ENCODE measurements around the gene ARFGAP1.

Gene ARFGAP1

DNA sequence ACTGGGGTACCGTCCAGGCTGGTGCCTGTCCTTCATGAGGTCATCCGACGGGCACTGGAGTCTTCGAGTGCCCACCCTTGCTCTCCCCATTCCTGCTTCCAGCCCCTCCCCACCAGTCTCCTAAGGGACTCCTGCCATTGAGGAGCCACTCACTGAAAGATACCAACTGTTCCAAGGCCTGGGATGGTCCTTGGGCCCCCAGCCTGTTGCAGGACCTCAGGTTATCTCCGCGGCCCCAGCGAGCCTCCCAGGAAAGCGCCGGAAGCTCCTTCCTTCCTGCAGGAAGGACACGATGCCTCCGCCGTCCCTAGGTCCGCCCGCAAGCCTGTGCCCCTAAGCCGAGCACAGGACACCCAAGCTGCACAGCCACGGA is 19.6 kb upstream of the ARFGAP1 start:
- Histone ChIP-seq H3K4me3 (ENCODE audit: low read length) (peak overlapping the region; percentile 11; the same call in 1 of the 2 replicates), H3K4me1 (ENCODE audit: control insufficient read depth, insufficient read depth, low read length) (no peaks in the 10 kb centered on the region), H3K9me3 (ENCODE audit: control insufficient read depth, insufficient read depth, low read length) (no peaks in the 10 kb centered on the region), H3K27ac (ENCODE audit: low read length) (no peak overlapping the region), H3K36me3 (ENCODE audit: control insufficient read depth, insufficient read depth, low read length) (no peaks in the 10 kb centered on the region), H3K27me3 (ENCODE audit: control insufficient read depth, insufficient read depth, low read length) (peaks cover 2% of the 10 kb centered on the region; the same call in 1 of the 2 replicates)
- no peak for DNase-seq (ENCODE audit: low read depth, low spot score)
- no CpG with 5 or more reads among the region's 16 CpGs for WGBS (ENCODE audit: insufficient coverage, insufficient read length)

DNA sequence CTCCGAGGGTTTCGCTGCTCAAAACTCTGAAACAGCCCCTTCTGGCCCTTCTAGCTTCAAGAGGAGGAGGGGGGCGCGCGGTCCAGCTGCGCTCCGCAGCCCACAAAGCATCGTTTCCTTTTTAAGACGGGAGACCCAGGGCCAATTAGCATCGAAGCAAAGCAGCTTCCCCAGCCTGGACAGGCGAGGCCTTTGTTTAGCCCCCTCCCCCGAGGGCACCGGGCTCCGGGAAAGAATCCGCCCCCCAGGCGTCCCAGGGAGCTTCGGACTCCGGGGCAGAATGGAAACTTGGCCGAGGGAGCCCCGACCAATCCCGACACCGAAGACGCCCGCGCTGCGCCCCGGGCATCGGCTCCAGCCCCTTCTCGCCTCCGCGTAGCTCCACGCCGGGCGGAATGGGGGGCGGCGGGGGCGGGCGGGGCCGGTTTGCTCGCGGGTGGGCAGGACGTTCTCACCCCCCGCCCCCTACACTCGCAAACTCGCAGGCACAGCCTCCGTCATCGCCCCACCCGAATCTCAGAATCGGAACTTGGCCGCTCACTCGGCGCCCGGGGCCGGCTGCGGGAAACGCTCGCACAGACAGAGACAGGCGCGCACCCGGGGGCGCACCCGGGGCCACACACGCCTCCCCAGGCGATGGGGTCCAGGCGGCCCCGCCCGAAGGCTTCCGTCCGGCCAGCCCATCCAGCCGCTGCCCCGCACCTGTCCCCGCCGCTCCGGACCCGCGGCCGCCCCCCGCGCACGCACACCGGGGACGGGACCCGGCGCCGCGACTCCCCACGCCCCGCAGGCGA is 19.0 kb upstream of the ARFGAP1 start:
- H3K27ac ChIP-seq (ENCODE audit: low read length): no peak overlapping the region
- WGBS (ENCODE audit: insufficient coverage, insufficient read length): no CpG with 5 or more reads among the region's 89 CpGs
- DNase-seq (ENCODE audit: low read depth, low spot score): no peak
- H3K4me1 ChIP-seq (ENCODE audit: control insufficient read depth, insufficient read depth, low read length): no peaks in the 10 kb centered on the region
- H3K36me3 ChIP-seq (ENCODE audit: control insufficient read depth, insufficient read depth, low read length): no peaks in the 10 kb centered on the region
- no peaks in the 10 kb centered on the region for H3K9me3 ChIP-seq (ENCODE audit: control insufficient read depth, insufficient read depth, low read length)
- peak overlapping the region; percentile 28; the same call in 1 of the 2 replicates for H3K4me3 ChIP-seq (ENCODE audit: low read length)
- peaks cover 2% of the 10 kb centered on the region; the same call in 1 of the 2 replicates for H3K27me3 ChIP-seq (ENCODE audit: control insufficient read depth, insufficient read depth, low read length)

DNA sequence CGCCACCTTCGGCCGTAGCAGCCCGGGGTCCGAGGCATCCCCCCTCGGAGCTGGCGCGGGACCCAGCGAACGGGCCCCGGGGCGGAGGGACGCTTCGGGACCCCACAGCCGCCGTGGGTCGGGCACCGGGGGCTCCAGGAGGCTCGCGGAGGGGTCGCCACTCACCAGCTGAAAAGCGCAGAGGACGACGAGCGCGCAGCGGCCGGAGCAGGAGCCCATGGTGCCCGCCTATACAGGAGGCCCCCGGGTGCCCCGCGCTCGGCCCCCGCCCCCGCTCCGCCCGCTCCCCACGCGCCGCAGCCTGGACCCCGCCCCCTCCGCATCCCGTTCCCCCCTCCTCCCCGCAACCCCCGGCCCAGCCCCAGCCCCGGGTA is 18.4 kb upstream of the ARFGAP1 start, which contains the start of gene NKAIN4:
Gene NKAIN4, minus strand, starts transcription at position 232 of the 374 bp plus-strand sequence. Its CDS starts 13 bp downstream, at position 219.
- H3K9me3 ChIP-seq (ENCODE audit: control insufficient read depth, insufficient read depth, low read length): no peaks in the 10 kb centered on the region
- WGBS (ENCODE audit: insufficient coverage, insufficient read length): no CpG with 5 or more reads among the region's 46 CpGs
- H3K27ac ChIP-seq (ENCODE audit: low read length): no peak within 1 kb of the TSS
- no peaks in the 10 kb centered on the region for H3K36me3 ChIP-seq (ENCODE audit: control insufficient read depth, insufficient read depth, low read length)
- DNase-seq (ENCODE audit: low read depth, low spot score): no peak
- peak within 1 kb of the TSS; percentile 28; the same call in 1 of the 2 replicates for H3K4me3 ChIP-seq (ENCODE audit: low read length)
- H3K4me1 ChIP-seq (ENCODE audit: control insufficient read depth, insufficient read depth, low read length): no peaks in the 10 kb centered on the region
- peaks cover 2% of the 10 kb centered on the region; the same call in 1 of the 2 replicates for H3K27me3 ChIP-seq (ENCODE audit: control insufficient read depth, insufficient read depth, low read length)

DNA sequence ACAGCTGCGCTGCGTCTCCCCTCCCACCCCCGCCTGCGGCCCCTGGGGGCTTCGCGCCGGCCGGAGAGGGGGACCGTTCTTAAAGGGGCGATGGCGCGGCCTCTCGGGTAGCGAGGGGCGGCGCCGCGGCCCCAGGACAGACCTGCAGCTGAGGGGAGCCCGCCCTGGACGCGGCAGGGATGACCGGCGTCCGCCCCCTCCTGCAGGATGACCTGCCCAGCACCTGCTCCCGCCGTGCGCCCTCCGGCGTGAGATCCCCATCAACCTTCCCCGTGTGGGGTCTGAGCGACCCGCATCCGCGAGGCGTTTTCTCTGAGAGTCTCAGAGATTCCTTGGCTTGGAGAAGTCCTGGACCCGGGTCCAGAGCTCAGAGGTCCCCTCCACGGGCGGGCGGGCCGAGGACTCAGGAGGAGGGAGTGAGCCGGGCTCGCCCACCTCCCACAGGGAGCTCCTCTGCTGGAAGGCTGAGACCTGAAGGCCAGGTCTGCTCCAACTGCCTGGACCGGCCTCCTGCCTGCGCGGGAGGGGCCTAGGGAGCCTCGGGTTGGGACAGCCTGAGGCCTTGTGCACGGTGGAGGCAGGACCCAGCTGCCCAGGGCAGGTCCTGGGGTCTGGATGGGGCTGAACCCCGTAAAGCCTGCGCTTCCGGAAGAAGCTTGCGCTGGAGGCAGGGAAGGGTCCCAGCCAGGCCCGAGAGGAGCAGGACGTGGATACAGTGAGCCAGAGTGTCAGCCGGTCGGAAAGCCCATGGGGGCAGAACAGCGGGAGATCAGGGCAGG is 17.8 kb upstream of the ARFGAP1 start:
- no peaks in the 10 kb centered on the region for H3K36me3 ChIP-seq (ENCODE audit: control insufficient read depth, insufficient read depth, low read length)
- DNase-seq (ENCODE audit: low read depth, low spot score): no peak
- no peak overlapping the region for H3K27ac ChIP-seq (ENCODE audit: low read length)
- H3K4me1 ChIP-seq (ENCODE audit: control insufficient read depth, insufficient read depth, low read length): no peaks in the 10 kb centered on the region
- peaks cover 2% of the 10 kb centered on the region; the same call in 1 of the 2 replicates for H3K27me3 ChIP-seq (ENCODE audit: control insufficient read depth, insufficient read depth, low read length)
- H3K4me3 ChIP-seq (ENCODE audit: low read length): peak overlapping the region; percentile 28; the same call in 1 of the 2 replicates
- WGBS (ENCODE audit: insufficient coverage, insufficient read length): no CpG with 5 or more reads among the region's 56 CpGs
- no peaks in the 10 kb centered on the region for H3K9me3 ChIP-seq (ENCODE audit: control insufficient read depth, insufficient read depth, low read length)

DNA sequence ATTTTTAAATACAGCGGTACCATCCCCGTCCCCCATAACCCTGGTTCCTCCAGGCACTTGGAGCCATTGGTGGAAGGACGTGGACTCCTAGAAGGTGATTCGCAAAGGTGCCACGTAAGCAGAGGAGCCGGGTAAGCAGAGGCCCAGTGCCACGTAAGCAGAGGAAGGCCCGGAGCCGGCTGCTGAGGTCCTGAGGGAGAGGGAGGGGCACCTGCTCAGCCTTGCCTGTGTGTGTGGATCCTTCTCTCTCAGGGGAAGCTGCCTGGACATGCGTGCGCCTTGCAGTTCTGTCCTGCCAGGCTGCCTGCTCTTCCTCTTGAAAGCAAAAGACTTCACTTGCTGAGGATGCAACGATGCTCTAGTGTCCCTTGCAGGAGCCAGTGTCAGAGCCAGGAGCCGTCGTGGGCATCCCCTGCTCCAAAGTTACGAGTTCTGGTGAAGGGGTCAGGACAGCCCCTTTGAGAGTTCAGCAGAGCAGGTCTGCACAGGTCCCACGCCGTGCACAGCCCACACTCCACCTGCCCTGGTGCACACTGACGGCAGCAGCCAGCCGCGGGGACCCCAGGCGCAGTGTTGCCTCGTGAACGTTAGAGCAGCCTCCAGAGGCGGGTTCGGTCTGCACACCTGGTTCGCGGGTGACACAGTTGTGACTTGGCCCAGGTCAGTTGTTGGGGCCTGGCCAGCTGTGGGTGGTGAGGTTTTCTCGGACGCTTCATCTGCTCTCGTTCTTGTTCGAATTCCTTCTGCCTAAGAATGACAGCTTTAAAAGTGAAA is 16.5 kb upstream of the ARFGAP1 start:
- H3K27ac ChIP-seq (ENCODE audit: low read length): no peak overlapping the region

DNA sequence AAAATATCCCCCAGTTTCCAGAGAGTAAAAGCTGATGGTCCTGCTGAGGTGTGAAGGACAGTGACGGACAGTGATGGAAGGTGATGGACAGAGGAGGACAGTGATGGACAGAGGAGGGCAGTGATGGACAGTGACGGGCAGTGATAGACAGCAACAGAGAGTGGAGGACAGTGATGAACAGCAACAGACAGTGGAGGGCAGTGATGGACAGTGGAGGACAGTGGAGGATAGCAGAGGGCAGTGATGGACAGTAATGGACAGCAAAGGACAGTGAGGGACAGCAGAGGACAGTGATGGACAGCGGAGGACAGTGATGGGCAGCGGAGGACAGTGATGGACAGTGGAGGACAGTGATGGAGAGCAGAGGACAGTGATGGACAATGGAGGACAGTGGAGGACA is 15.7 kb upstream of the ARFGAP1 start:
- DNase-seq (ENCODE audit: low read depth, low spot score): no peak
- no CpG with 5 or more reads among the region's 4 CpGs for WGBS (ENCODE audit: insufficient coverage, insufficient read length)
- Histone ChIP-seq H3K27me3 (ENCODE audit: control insufficient read depth, insufficient read depth, low read length) (peaks cover 2% of the 10 kb centered on the region; the same call in 1 of the 2 replicates), H3K27ac (ENCODE audit: low read length) (no peak overlapping the region), H3K36me3 (ENCODE audit: control insufficient read depth, insufficient read depth, low read length) (peaks cover 3% of the 10 kb centered on the region; the same call in 1 of the 2 replicates), H3K4me3 (ENCODE audit: low read length) (no peak overlapping the region), H3K4me1 (ENCODE audit: control insufficient read depth, insufficient read depth, low read length) (no peaks in the 10 kb centered on the region), H3K9me3 (ENCODE audit: control insufficient read depth, insufficient read depth, low read length) (no peaks in the 10 kb centered on the region)

More for the DNA sequence above, 16.5 kb upstream of the ARFGAP1 start:
- Histone ChIP-seq H3K27me3 (ENCODE audit: control insufficient read depth, insufficient read depth, low read length) (peaks cover 2% of the 10 kb centered on the region; the same call in 1 of the 2 replicates), H3K4me3 (ENCODE audit: low read length) (no peak overlapping the region), H3K36me3 (ENCODE audit: control insufficient read depth, insufficient read depth, low read length) (peaks cover 3% of the 10 kb centered on the region; the same call in 1 of the 2 replicates), H3K9me3 (ENCODE audit: control insufficient read depth, insufficient read depth, low read length) (no peaks in the 10 kb centered on the region), H3K4me1 (ENCODE audit: control insufficient read depth, insufficient read depth, low read length) (no peaks in the 10 kb centered on the region)
- no peak for DNase-seq (ENCODE audit: low read depth, low spot score)
- WGBS (ENCODE audit: insufficient coverage, insufficient read length): no CpG with 5 or more reads among the region's 31 CpGs

DNA sequence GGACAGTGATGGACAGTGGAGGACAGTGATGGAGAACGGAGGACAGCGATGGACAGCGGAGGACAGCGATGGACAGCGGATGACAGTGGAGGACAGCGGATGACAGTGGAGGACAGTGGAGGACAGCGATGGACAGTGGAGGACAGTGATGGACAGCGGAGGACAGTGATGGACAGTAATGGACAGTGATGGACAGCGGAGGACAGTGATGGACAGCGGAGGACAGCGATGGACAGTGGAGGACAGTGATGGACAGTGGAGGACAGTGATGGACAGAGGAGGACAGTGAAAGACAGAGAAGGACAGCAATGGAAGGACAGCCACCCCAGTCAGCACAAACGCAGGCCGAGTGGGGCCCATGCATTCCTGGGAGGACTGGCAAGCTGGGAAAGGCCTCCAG is 15.0 kb upstream of the ARFGAP1 start:
- no peak overlapping the region for H3K27ac ChIP-seq (ENCODE audit: low read length)
- H3K36me3 ChIP-seq (ENCODE audit: control insufficient read depth, insufficient read depth, low read length): peaks cover 3% of the 10 kb centered on the region; the same call in 1 of the 2 replicates
- no peak overlapping the region for H3K4me3 ChIP-seq (ENCODE audit: low read length)
- WGBS (ENCODE audit: insufficient coverage, insufficient read length): no CpG with 5 or more reads among the region's 13 CpGs
- DNase-seq (ENCODE audit: low read depth, low spot score): no peak
- no peaks in the 10 kb centered on the region for H3K9me3 ChIP-seq (ENCODE audit: control insufficient read depth, insufficient read depth, low read length)
- no peaks in the 10 kb centered on the region; the same call in 1 of the 2 replicates for H3K4me1 ChIP-seq (ENCODE audit: control insufficient read depth, insufficient read depth, low read length)
- peaks cover 2% of the 10 kb centered on the region; the same call in 1 of the 2 replicates for H3K27me3 ChIP-seq (ENCODE audit: control insufficient read depth, insufficient read depth, low read length)

DNA sequence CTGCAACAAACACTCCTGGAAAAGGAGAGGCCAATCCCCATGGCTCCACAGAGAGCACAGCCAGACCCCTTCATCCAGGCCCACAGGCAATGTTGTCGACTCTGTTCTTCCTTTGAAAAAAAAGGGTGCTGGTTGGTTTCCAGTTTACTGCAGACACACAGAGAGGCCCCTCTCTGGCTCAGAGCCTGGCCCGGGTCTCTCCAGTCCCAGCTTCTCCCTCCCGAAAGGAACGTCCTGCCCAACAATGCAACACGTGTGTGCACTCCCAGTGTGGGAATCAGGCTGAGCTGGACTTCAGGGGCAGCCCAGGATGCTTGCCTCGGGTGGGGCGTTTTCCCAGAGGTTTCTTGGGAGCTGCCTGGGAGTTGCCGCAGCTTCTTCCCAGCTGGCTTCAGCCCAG is 13.8 kb upstream of the ARFGAP1 start:
- no peak for DNase-seq (ENCODE audit: low read depth, low spot score)
- Histone ChIP-seq H3K4me1 (ENCODE audit: control insufficient read depth, insufficient read depth, low read length) (no peaks in the 10 kb centered on the region; the same call in 1 of the 2 replicates), H3K4me3 (ENCODE audit: low read length) (no peak overlapping the region), H3K36me3 (ENCODE audit: control insufficient read depth, insufficient read depth, low read length) (peaks cover 3% of the 10 kb centered on the region; the same call in 1 of the 2 replicates), H3K9me3 (ENCODE audit: control insufficient read depth, insufficient read depth, low read length) (no peaks in the 10 kb centered on the region), H3K27ac (ENCODE audit: low read length) (no peak overlapping the region), H3K27me3 (ENCODE audit: control insufficient read depth, insufficient read depth, low read length) (no peaks in the 10 kb centered on the region; the same call in 1 of the 2 replicates)
- WGBS (ENCODE audit: insufficient coverage, insufficient read length): no CpG with 5 or more reads among the region's 8 CpGs

DNA sequence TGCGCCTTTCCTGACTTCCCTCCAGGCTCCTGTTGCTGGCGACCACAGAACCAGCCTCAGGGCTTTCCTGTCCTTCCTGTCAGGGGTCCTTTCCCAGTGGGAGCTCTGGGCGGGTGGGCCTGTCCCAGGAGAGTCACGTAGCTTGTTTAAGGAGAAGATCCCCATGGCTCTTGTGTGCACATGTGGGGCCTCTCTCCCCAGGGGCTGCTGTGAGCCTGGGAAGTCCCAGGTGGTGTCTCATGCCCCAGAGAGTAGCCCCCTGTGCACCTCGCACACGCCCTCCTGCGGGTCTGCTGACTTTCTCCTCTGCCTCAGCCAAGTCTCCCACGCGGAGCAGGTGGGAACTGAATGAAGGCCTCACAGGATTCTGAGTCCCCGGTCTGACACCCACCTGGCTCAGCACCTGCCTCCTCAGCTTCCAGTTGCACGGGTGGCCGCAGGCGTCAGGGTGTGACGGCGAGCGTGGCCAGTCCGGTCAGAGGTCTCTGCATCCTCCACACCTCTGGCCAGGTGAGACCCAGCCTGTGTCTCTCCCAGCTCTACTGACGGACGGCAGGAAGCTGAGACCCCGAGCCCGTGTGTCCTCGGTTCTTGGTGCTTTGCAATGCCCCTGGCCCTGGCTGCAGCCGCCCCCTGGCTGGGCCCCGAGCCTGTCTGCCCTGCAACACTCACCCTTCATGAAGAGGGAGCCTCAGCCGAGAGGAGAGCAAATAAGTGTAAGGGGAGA is 12.7 kb upstream of the ARFGAP1 start:
- WGBS (ENCODE audit: insufficient coverage, insufficient read length): no CpG with 5 or more reads among the region's 25 CpGs
- H3K9me3 ChIP-seq (ENCODE audit: control insufficient read depth, insufficient read depth, low read length): no peaks in the 10 kb centered on the region
- DNase-seq (ENCODE audit: low read depth, low spot score): no peak
- H3K36me3 ChIP-seq (ENCODE audit: control insufficient read depth, insufficient read depth, low read length): peaks cover 3% of the 10 kb centered on the region; the same call in 1 of the 2 replicates
- no peak overlapping the region for H3K27ac ChIP-seq (ENCODE audit: low read length)
- no peaks in the 10 kb centered on the region; the same call in 1 of the 2 replicates for H3K27me3 ChIP-seq (ENCODE audit: control insufficient read depth, insufficient read depth, low read length)
- no peaks in the 10 kb centered on the region; the same call in 1 of the 2 replicates for H3K4me1 ChIP-seq (ENCODE audit: control insufficient read depth, insufficient read depth, low read length)
- H3K4me3 ChIP-seq (ENCODE audit: low read length): no peak overlapping the region
